Left ventricle myocardium superior (tissue), 1 donor: ENCODE results near the gene ARPIN. TPM values are rescaled to one million over a fixed set of nuclear protein-coding genes. Genes with fewer than 3 reads are reported as not detected.
A peak's percentile ranks its signal among the peaks of the same experiment; 100 is the strongest.

Source experiments
- ATAC-seq: fragments of 200-7000 bp; cut with Tn5 transposase; one replicate; pipeline ENCODE4 v1.9.1; 2020; ENCODE audit warnings: mild to moderate bottlenecking, moderate library complexity
- DNase-seq: peaks from one replicate; pipeline ENCODE4 v3.0.0-alpha.2; 2020
- intact Hi-C: fragments of 100-400 bp; cut with micrococcal nuclease; formaldehyde crosslinking; loops from one replicate; pipeline ENCODE4 v1.11.0; 2022
- total RNA-seq: library from RNA; stranded (reverse); fragmentation: NEBNext Ultra II Directional; extraction: Animal tissue kit (Norgen Biotek cat#: 25700); gene quantifications from one replicate; pipeline ENCODE4 v1.2.1, GENCODE V29; 2021
- donor health status: DM: no; HTN: yes; CAD: no; lungs with severe emphysema.

The ARPIN gene
- total RNA-seq, 1 donor from 2014 or later = 11.3 TPM

DNA sequence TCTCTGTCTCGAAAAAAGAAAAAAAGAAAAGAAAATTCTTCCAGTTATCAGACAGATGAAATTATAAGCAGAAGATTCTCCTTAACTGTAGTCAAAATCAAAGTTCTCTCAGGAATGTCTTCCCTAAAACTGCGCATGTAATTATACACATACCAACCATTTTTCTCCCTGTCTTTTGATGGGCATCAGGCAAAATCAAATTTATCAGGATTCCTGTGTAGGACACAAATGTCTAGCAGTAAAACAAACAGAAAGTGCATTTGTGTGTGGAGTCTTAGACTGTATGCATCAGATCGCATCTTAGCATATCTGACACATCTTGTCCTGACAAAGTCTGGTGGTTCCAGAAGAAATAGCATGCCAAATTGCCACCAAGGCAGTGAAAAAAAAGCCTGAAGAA, 3.9 kb upstream of the ARPIN start:
- ATAC-seq (no peak), DNase-seq (no peak)
- intact Hi-C loops = no loop called here

DNA sequence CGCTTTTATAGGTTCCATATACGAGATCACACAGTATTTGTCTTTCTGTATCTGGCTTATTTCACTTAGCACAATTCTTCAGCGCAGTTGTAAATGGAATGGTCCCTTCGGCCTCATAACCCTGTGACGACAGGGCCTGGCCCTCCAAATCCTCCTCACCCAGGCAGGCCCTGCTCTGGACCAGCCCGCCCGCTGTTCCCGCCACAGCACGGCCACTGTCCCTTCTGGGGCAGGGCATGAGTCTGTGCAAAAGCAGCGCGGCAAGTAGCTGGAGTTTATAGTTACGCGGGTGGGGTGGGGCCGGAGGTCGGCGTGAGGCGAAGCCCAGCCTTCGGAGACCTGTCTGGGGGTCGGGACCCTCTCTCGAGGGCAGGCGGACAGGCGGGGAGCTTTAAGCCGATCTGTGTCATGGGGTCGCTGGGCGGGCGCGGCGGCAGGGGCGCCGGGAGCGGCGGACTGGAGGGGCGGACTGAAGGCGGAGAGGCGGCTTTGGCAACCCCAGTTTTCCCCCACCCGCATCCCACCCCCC, 543 bp downstream of the ARPIN start:
- intact Hi-C loops = no loop called here
- DNase-seq = peak; percentile 65
- ATAC-seq = peak; percentile 89

DNA sequence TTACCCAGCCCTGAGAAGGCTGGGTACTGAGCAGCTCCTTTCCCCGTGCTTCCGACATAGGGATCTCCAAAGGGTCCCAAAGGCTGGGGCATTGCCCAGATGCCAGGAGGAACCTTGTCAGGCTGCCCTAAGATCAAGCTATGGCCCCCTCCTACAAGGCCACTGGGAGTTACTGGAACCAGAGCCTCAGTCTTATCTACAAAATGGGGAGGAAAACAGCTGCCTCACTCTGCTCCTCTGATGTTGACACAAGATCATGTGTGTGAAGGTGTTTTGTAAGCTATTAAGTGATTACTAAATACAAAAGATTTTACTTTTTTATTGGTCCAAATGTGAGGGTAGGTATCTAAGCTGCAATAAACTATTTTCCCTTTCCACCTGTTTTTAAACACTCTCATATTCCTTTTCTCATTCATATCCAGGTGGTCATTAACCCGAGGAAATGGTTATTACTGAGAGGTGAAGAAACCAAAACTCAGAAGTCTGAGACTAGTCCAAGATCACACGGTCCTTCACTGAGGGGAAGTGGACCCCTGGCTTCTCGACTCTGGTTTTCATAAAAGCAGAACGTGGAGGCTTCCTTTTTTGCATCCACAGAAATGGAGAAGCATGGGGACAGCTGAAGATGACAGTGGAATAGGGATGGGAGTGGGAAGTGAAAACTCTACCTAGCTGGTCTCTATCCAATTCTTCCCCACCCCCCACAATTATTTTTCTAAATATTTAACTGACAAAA, 1.7 kb downstream of the ARPIN start:
- intact Hi-C loops = no loop called here
- ATAC-seq = peak; percentile 18
- DNase-seq = no peak

DNA sequence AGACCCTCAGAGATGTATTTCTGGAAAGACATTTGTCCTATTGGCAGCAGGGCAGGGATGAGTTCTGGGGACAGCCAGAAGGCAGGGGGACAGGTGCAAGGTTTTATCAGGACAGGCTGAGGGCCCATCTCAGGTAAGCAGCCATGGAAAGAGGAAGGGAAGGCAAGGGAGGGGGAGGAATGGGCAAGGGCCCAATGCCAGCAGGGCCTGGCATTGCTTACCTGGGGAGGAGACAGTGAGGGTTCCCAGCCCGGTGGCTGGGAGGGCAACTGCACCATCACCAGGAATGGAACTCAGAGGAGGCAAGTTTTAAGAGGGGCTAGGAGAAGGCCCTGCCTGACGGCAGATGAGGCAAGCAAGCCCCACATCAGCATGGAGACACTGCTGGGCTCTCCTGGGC, 3.1 kb downstream of the ARPIN start:
- intact Hi-C loops = no loop called here
- no peak for DNase-seq
- ATAC-seq = no peak

DNA sequence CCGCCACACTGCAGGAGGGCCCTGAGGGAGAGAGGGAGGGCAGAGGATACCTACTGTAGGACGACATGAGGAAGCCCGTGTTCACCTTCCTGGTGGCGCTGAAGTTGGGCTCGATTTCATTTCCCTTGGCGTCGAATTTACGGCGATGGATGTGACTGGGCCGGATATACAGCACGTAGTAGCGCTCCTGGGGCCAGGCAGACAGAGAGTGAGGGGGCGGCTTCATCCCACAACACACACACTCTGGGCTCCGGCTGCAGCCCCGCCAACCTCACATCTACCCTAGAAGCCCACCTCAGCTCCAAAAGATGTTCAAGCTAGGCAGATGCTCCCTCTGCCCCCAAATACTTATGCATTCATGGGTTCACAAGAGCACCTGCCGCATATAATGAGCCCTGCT, 4.5 kb downstream of the ARPIN start:
- ATAC-seq (no peak), DNase-seq (no peak)
- intact Hi-C loops = no loop called here

DNA sequence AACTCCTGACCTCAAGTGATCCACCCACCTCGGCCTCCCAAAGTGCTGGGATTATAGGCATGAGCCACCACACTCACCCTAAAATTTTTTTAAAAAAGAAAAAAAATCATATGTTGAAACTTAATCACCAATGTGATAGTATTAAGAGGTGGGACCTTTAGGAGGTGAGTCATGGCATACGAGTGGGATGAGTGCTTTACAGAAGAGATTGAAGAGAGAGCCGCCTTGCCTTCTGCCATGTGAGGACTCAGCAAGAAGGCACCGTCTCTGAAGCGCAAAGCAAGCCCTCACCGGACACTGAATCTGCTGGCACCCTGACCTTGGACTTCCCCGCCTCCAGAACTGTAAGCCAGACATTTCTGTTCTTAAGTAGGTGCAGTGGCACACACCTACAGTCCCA, 5.5 kb downstream of the ARPIN start:
- no peak for ATAC-seq
- intact Hi-C loops = no loop called here

DNA sequence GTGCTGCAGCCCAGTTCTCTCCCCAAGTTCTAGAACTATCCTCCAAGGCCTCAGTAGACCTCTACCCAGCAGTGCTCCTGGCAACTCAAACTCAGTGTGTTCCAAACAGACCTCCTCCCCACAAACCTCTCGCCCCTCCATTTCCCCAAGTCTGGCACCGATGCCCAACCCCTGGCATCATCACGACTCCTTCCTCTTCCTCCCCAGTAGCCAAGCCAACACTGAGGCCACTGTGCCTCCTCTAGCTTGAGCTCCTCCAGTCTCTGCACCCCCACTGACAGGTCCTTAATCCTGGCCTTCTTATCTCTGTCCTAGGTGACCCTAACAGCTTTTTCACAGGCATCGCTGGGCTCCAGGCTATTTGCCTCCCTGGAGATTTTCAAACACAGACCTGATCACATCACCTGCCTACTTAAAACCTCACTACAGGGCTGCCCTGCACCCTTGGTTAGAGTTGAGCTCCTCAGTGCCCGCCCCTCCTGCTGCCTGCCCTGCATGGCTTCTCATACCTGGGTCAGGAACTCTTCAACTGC, 6.8 kb downstream of the ARPIN start:
- intact Hi-C loops = no loop called here
- DNase-seq (no peak), ATAC-seq (no peak)

More for the DNA sequence above, 5.5 kb downstream of the ARPIN start:
- no peak for DNase-seq

DNA sequence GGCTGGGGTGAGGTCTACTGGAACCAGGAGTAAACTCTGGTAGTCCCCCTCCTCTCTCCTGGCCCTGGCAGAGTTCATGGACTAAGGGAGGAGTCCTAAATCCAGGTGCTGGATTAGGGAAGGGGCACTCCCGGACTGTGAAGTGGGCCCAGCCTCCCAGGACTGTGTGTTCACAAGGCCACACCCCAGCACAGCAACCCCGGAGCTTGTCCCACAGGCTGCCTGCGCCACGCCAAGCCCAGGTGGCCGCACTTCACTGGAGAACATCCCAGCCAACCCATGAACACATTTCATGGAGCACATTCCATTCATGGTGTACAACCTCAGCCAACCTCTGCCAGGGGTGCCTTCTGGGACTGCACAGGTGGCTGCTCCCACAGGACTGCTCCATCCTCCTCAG, 8.2 kb downstream of the ARPIN start:
- intact Hi-C loops = no loop called here
- no peak for ATAC-seq
- DNase-seq = no peak

DNA sequence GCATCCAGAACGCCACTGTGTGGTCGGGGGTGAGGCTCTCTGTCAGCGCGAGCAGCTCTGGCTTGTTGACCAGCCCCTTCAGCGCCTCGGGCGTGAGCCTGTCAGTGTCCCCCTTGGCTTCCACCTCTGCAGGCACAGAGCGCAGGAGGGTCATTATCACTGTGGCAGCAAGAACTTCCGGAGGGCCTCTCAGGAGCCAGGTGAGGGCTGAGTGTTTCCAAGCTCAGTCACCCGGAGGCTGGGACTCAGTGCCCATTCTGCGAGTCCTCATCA, 9.0 kb downstream of the ARPIN start:
- ATAC-seq = no peak
- intact Hi-C loops = no loop called here
- no peak for DNase-seq

DNA sequence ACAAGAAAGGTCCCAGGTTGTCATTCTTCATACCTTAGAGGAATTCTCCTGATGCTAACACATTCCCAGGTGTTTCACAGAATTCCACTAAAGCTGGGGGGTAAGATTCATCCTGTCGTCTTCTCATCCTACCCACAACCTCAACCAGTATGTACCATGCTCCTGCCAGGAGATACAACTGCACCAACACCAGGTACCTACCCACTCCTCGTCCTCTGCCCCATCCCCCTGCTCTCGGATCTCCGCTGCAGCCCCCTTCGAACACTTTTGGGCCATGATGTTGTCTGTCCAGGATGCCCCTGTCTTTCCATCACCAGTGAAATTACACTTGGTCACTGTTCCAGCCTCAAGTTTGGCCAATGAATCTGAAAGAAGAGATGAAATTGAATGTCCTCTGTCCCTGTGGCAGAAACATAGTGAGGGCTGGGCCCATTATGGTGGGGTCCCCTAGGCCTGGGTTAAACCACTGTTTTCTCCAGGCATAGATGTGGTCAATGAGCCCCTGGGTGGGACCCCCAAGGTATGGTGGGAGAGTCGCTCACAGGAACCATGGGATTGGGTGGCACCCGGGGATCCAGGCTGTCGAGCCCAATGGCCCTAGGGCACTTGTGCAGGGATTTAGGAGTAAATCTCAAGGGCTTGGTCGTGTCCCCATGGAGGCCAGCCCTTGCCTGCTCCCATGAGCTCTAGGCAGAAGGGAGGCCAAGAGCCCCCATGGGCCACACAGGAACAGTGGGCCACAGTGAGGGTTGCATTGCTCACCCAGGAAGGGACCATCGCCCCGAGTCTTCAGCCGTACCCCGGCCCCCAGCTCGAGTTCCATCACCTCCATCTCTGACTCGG, 9.5 kb downstream of the ARPIN start:
- intact Hi-C loops = no loop called here
- ATAC-seq (no peak), DNase-seq (no peak)

DNA sequence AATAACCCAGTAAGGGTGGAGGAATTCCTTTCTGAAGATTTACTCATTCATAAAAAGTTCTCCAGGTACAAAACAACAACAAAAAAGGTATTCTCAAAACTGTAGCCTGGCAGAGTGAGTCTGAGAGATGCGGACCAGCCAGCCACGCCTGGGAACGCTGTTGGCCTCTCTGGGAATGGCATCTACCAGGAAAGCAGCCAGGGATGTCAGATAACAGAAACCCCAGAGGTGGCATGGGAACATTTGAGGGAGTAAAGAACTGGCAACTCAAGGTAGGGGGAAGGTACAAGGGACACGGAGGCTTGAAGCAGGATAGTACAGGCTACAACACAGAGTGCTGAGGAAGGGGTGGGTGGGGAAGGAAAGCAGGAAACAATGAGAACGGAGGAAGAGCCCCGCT, 11.9 kb downstream of the ARPIN start:
- intact Hi-C loops = no loop called here
- ATAC-seq = peak; percentile 93
- peak; percentile 56 for DNase-seq

DNA sequence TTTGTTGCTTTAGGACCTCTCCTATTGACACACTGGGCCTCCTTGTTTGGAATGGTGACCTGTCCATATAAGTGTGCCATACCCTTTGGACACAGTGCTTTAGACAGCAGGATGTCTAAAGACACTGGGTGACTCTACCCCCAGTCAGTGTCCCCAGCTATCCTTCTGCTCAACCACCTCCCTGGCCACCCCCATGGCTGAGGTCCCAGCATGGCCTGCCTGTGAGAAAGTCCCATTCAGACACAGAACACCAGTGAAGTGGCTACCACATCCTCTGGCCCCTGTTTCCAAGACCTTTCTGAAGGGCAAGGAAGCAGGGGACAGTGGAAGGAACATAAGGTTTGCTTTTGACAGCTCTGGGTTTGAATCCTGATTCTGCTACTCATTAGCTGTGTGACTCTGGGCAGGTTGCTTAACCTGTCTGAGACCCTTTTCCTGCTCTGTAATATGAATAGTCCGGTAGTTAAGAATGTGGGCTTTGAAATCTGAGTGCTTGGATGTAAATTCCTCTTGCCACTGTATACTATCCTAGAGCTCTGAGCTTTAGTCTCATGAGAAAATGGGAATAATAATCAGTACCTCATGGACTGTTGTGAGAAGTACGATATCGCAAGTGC, 12.7 kb downstream of the ARPIN start:
- DNase-seq = no peak

DNA sequence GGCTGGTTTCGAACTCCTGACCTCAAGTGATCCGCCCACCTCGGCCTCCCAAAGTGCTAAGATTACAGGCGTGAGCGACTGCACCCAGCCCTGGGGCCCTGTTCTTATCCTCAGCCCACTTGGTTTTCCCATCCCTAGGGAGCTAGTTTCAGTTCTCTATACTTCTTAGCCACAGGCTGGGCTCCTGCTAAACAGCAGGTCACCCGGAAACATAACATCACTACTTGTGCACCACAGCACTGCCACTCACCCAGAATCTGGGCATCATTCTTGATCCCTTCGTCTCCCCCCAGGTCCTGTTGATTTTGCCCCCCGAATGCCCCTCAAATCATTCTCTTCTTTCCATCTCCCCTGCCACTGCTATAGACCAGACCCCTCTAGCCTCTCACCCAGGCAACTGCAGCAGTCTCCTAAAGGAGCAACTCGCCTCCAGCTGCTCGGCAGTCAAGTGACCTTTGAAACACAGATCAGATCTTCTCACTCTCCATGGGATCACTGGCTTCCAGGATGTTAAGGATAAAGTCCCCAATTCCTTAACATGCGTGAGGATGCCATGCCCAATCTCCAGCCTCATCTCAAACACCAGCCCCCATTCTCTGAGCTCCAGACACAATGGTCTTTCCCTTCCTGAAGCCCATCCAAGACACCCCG, 13.3 kb downstream of the ARPIN start:
- intact Hi-C loops = loop anchor here (10.0 kb wide), 1 partner anchor 175 kb away; no protein-coding TSS in a partner anchor
- DNase-seq (no peak), ATAC-seq (peak; percentile 5)

More for the DNA sequence above, 12.7 kb downstream of the ARPIN start:
- ATAC-seq = no peak
- intact Hi-C loops = loop anchor here (10.0 kb wide), 1 partner anchor 175 kb away; no protein-coding TSS in a partner anchor

DNA sequence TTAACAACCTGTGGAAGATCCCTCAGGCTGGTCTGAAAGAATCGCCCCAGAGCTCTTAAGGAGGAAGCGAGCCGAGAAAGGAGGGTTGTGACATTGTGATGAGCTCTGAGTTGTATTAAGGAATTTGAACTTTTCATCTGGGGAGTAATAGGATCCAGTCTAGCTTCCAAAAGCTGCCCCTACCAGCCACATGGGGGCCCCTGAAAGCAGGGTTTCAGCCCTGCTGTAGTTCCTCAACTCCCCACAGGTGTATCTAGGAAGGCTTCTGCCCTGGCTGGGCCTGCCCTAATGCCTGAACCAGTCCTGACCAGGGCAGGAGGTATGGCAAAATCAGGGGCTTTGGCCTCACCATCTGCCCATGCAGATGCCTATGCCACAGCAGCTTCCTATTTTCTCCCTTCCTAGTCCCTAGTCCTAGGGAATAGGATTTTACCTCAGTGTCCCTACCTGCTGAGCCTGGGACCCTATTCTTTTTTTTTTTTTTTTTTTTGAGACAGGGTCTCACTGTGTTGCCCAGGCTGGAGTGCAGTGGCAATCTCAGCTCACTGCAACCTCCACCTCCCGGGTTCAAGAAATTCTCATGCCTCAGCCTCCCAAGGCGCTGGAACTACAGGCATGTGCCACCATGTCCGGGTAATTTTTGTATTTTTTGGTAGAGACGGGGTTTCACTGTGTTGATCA, 14.0 kb downstream of the ARPIN start:
- no peak for ATAC-seq
- intact Hi-C loops = loop anchor here (10.0 kb wide), 1 partner anchor 176 kb away; no protein-coding TSS in a partner anchor
- no peak for DNase-seq

DNA sequence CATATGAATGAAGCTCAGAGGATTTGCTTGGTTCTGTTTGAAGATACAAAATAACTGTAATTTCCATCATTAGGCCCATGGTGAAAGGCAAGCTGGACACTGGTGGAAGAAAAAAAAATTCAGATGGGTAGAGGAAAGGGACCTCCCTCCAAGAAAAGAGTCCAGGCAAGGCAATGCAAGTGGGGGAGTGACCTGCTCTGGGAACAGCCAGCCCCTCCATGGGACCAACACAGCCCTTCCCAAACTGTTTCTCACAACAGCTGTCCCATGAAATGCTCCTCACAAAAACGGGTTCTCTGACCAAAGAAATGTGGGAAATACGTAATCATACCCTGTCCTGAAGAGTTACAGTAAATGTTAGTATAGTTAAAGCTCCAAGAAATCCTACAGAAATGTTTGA, 14.6 kb downstream of the ARPIN start:
- DNase-seq (no peak), ATAC-seq (no peak)
- intact Hi-C loops = loop anchor here (10.0 kb wide), 1 partner anchor 177 kb away; no protein-coding TSS in a partner anchor

DNA sequence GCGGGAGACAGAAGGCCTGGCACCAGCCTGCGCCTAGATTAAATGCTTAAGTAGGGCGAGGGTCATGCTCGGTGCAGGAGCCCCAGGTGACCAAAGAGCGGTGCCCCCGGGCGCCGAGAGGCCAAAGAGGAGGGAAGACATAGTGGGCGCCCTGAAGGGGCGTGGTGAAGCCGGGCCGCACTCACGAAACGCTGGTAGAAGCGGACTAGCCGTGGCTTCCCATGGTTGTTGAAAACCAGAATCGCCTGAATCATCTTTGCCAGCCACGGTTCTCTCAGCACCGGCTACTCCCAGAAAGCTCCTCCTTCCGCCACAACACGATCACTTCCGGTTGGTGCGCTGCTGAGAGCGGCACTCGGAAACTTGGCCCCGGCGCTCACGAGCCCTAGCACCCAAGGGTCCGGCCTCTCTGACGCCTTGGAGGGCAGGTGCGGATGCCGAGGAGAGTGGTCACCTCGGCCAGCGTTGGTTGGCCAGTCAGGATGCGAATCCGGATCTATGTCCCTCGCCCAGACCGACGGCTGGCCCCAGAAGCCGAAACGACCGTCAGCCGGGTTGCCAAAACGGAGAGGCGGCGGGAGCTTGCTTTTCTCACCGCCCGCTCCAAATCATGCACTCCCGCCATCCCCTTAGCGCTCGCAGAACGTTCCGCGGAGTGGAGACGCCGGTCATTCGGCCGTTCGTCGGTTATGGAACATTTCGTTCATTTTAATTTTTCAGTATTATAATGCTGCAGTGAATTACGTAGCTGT, 18.9 kb downstream of the ARPIN start, which contains the start of gene AP3S2:
Gene AP3S2 (minus strand): TSS at position 299 of the 752 bp plus-strand sequence. CDS start 45 bp downstream, at position 254.
- DNase-seq (peak; percentile 92), ATAC-seq (peak; percentile 99)
- intact Hi-C loops = loop anchor here (10.0 kb wide), 1 partner anchor 181 kb away; no protein-coding TSS in a partner anchor

DNA sequence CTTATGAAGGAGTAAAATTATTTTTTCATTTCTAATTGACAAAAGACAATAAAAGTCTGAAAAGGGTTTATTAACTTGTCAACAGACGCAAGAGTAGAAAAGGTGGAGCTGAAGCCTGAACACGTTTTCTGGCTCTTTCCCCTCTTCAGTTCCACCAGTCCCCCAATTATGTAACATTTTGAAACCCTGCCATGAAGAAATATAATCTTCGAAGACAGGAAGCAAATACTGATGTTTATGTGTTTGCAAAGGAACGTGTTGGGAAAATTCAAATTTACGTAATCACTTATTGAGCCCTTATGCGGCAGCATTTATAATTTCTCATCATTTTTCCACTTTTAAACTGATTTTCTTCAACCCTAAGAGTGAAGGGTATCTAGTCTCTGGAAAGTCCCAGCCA, 19.7 kb downstream of the ARPIN start:
- intact Hi-C loops = loop anchor here (10.0 kb wide), 1 partner anchor 182 kb away; no protein-coding TSS in a partner anchor
- DNase-seq (no peak), ATAC-seq (no peak)
